GM19467 (cell line): ENCODE results near the gene VWA2.

ENCODE experiments used
- ATAC-seq: cut with Tn5 transposase; IDR thresholded peaks from one replicate; pipeline ENCODE4 v1.9.1; 2021; ENCODE audit warnings: mild to moderate bottlenecking, moderate library complexity; ENCODE audit not compliant: unreplicated experiment

Gene VWA2

DNA sequence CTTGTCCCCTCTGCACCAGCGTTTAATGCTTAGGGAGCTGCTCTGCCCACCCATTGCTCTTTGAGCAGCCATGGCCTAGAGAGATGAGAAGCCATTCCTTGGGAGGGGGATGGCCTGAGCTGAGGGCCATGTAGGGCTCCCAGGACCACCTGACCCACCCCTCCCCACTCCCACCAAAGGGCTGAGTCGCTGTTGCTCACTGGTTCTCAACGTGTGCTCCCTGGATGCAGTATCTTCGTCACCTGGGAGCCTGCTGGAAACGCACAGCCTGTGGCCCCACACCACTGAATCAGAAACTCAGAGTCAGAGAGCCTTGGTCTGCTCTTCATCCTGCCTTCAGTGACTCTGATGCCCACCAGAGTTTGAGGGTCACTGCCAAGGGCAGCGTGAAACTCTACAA lies 37.0 kb downstream of the VWA2 start:
- no peak for ATAC-seq

DNA sequence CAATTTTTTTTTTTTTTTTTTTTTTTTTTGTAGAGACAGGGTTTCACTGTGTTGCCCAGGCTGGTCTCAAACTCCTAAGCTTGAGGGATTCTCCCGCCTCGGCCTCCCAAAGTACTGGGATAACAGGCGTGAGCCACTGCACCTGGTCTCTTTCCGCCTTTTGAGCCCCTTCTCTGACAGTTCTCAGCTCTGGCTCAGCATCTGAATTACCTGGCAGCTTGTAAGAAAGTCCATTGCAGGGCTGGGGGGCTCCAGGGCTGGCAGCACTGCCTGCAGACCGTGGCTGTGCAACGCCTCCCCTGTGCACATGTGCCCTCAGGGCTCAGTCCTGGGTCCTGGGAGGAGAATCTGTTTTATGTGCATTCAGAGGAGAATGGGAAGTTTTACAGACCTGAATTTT lies 37.6 kb downstream of the VWA2 start:
- ATAC-seq, result no peak

GRCh38 chr10:114278140-114278883 lies 39.3 kb downstream of the VWA2 start:
- no peak for ATAC-seq

GRCh38 chr10:114278884-114279191 lies 39.8 kb downstream of the VWA2 start:
- no peak for ATAC-seq

DNA sequence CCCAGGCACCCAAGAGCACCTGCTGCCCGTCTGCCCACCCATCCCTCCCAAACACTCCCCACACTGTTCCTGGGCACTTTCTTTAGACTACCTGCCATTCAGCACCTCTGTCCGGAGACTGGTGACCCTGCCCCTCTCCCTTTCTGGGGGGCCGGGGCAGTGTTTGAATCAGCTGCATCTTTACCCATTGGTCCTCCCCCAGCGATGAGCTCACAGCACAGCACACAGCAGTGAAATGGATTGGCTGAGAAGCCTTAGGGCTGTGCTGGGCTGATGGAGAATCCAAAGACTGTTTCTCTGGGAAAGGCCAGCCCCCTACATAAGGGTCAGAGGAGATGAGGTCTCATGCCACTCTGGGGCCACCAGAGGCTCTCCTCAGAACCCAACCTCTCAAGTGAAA lies 40.2 kb downstream of the VWA2 start:
- ATAC-seq, result no peak

DNA sequence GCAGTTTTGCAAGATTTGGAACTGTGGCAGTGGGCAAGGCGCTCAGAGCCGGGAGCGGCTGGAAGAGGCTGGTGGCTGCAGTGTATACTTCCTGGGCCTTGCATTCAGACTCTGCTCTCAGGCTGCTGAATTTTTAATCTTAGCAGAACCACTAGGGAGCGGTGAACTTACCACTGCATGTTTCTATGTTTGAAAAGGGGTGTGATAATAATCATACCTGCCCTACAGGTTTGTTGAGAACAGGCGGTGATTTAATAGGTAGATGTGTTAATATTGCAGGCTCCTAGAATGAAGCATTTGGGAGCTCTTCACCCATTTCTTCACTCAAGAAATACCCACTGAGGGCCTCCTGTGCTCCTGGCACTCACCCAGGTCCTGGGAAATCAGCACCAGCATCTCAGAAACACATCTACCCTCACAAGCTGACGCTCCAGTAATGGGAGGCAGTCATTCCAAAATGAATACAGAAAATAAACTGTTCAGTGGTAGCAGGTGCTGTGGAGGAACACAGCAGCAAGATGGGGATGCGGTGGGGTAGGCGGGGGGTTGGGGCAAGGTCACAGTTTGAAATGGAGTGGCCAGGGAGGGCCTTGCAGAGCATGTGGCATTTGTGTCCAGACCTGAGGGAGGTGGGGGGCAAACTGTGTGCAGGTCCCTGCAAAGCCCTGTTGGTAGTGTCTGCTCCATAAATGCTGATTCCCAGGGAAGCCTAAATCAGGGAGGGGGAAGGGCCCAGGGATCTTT lies 41.0 kb downstream of the VWA2 start:
- ATAC-seq, result no peak

GRCh38 chr10:114281006-114281405 lies 42.0 kb downstream of the VWA2 start:
- no peak for ATAC-seq

- ATAC-seq, result no peak
Measured at GRCh38 chr10:114281461-114281860, 42.4 kb downstream of the VWA2 start.

- ATAC-seq, result no peak
Measured at GRCh38 chr10:114282526-114282925, 43.5 kb downstream of the VWA2 start.

GRCh38 chr10:114283091-114283490 lies 44.0 kb downstream of the VWA2 start:
- no peak for ATAC-seq

GRCh38 chr10:114283535-114284234 lies 44.6 kb downstream of the VWA2 start:
- no peak for ATAC-seq

- no peak for ATAC-seq
Measured at GRCh38 chr10:114284346-114285071, 45.5 kb downstream of the VWA2 start.

DNA sequence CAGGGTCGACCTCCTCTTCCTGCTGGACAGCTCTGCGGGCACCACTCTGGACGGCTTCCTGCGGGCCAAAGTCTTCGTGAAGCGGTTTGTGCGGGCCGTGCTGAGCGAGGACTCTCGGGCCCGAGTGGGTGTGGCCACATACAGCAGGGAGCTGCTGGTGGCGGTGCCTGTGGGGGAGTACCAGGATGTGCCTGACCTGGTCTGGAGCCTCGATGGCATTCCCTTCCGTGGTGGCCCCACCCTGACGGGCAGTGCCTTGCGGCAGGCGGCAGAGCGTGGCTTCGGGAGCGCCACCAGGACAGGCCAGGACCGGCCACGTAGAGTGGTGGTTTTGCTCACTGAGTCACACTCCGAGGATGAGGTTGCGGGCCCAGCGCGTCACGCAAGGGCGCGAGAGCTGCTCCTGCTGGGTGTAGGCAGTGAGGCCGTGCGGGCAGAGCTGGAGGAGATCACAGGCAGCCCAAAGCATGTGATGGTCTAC lies 46.9 kb downstream of the VWA2 start:
- ATAC-seq, result no peak

DNA sequence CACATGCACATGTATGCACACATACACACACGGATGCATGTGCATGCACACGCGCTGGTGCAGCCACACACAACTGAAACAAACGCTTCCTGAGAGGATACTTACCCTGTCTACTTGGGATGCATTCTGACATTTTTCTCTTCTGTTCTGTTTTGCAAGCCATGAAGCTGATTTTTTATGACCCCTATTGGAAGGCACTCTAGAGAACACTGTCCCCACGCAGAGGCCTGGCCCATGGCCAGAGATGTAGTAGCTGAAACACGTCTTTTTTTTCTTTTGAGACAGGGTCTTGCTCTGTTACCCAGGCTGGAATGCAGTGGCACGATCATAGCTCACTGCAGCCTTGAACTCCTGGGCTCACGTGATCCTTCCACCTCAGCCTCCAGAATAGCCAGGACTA lies 47.9 kb downstream of the VWA2 start:
- no peak for ATAC-seq

- no peak for ATAC-seq
Measured at GRCh38 chr10:114288424-114289095, 49.5 kb downstream of the VWA2 start.

- ATAC-seq, result no peak
Measured at GRCh38 chr10:114289096-114289436, 50.0 kb downstream of the VWA2 start.

GRCh38 chr10:114290038-114290437 lies 51.0 kb downstream of the VWA2 start:
- no peak for ATAC-seq

GRCh38 chr10:114291076-114291475 lies 52.0 kb downstream of the VWA2 start:
- ATAC-seq, result no peak

- no peak for ATAC-seq
Measured at GRCh38 chr10:114291516-114291915, 52.5 kb downstream of the VWA2 start.

- no peak for ATAC-seq
Measured at GRCh38 chr10:114293075-114293474, 54.0 kb downstream of the VWA2 start.

DNA sequence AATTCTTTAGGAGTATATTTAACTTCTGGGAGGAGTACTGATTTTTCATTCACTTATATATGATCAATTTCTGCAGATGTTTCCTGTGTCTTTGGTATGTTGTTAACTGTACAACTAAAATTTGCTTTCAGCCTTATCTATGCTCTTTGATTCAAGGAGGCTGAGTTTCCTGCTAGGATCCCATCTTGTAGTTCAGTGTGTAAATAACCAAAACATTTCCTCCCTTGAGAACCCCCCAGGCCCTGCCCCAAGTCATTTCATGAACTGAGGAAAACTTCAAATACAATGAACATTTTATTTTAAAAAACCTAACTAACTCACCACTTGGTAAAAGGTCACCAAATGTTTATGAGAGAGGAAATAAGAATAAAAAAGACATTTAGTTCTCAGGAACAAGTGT lies 55.5 kb downstream of the VWA2 start:
- ATAC-seq, result no peak
